ENCODE measurements around the gene KIF3C.
A peak's percentile ranks its signal among the peaks of the same experiment; 100 is the strongest.

Gene KIF3C

DNA sequence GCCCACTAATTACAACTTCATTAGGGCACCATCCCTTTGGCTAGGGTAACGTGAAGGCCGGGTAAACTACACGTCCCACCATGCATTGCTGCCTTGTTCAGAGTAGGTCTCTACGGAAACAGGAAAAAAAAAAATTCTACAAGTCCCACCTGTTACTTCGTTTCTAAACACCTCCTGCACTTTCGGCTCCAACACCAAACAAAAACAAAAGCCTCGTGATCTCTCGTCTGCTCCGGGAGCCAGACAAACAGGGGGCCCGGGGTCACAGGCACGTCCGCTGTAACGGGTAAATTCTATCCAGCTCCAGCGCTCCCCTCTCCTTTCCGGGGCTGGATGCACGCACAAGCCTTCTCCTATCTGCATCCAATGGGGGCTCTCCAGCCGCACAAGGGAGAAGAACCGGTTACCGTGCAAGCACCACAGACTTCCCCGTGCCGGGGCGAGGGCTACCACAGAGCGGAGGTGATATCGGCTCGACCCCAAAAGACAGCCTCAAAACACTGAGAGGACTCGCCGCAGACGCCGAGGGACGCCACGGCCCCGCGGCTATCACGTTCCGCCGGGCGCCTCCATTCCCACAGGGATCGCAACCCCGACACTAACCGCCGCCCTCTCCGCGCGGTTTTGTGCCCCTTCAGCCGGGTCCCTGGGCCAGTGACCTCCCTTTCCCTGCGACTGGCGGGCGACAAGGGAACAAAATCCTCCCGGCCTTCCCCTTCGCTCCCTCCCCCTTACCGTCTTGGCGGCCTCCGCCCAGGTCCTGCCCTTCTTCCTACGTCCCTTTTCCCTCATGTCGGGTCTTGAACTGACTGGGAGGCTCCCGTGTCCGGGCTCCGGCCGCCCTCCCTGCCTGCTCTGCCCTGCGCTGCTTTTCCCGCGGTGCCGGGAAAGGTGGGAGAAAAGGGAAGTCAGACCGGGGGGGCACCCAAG, 104.6 kb downstream of the KIF3C start:
- DNase-seq (ENCODE audit: low read depth): peak; percentile 34
